ENCODE data around the gene DKKL1.

- no peak for TF ChIP-seq CTCF (IDR thresholded peaks at IDR 0.05; ENCODE audit: low read depth, low read length)
- TF ChIP-seq POLR2A (IDR thresholded peaks at IDR 0.05; ENCODE audit: extremely low read depth, insufficient read length): no peak
- TF ChIP-seq MAX (IDR thresholded peaks at IDR 0.05; ENCODE audit: low read depth, low read length): no peak
- no peak for TF ChIP-seq MYC (IDR thresholded peaks at IDR 0.05; ENCODE audit: low read depth, low read length)
These were observed 24.9 kb upstream of the DKKL1 start for GRCh38 chr19:49338691-49339300.
